GM10248 (cell line): ENCODE measurements around the gene RAB1B.

Experiments used
- CTCF ChIA-PET: fragments of 300-600 bp; sonication (Branson Sonifier 250); formaldehyde crosslinking; extraction: SDS; loops from one replicate; lab custom pipeline; 2021; ENCODE audit warnings: antibody characterized with exemption; lab: Yijun Ruan, JAX
- POLR2A ChIA-PET: fragments of 350-650 bp; sonication (Branson Sonifier 250); formaldehyde crosslinking; extraction: SDS; loops from one replicate; lab custom pipeline; 2020; ENCODE audit warnings: antibody characterized with exemption; lab: Yijun Ruan, JAX
- DNase-seq: peaks from one replicate; pipeline ENCODE4 v3.0.0; 2012; ENCODE audit errors: extremely low spot score
- CTCF ChIP-seq: IDR thresholded peaks from 2 replicates; pipeline ENCODE4 v1.5.1; 2012; ENCODE audit warnings: mild to moderate bottlenecking, low read depth; ENCODE audit errors: extremely low read depth, missing control alignments, control extremely low read depth

The RAB1B gene

GRCh38 chr11:66237867-66238266 lies 30.6 kb upstream of the RAB1B start:
- DNase-seq = no peak
- CTCF ChIA-PET = interaction anchor here (6.5 kb wide), 1 partner anchor 16 kb away, joined by 49 read pairs; no protein-coding TSS in a partner anchor
- TF ChIP-seq CTCF = no peak
- POLR2A ChIA-PET = no interaction called here

- TF ChIP-seq CTCF = no peak
- POLR2A ChIA-PET = no interaction called here
- CTCF ChIA-PET = interaction anchor here (1.4 to 6.5 kb wide), 2 partner anchors 17 kb away, joined by 5 to 49 read pairs; no protein-coding TSS in a partner anchor
- no peak for DNase-seq
These were observed 29.5 kb upstream of the RAB1B start for GRCh38 chr11:66238786-66239413.

- ChIA-PET CTCF (interaction anchor here (1.4 kb wide), 1 partner anchor 17 kb away, joined by 5 read pairs; no protein-coding TSS in a partner anchor), POLR2A (no interaction called here)
- no peak for DNase-seq
- no peak for TF ChIP-seq CTCF
These were observed 28.9 kb upstream of the RAB1B start for GRCh38 chr11:66239511-66239910.

GRCh38 chr11:66239998-66240780 lies 28.2 kb upstream of the RAB1B start:
- TF ChIP-seq CTCF = no peak
- DNase-seq = no peak
- ChIA-PET POLR2A (no interaction called here), CTCF (interaction anchor here (1.2 to 3.6 kb wide), 4 partner anchors 11 to 43 kb away, joined by 5 to 18 read pairs (median 6); no protein-coding TSS in a partner anchor)

- no peak for DNase-seq
- CTCF ChIA-PET = interaction anchor here (1.2 to 3.6 kb wide), 3 partner anchors 11 to 42 kb away, joined by 5 to 18 read pairs (median 7); no protein-coding TSS in a partner anchor
- no peak for TF ChIP-seq CTCF
- POLR2A ChIA-PET = no interaction called here
These were observed 27.7 kb upstream of the RAB1B start for GRCh38 chr11:66240781-66241136.

GRCh38 chr11:66242095-66242765 lies 26.2 kb upstream of the RAB1B start:
- no peak for DNase-seq
- POLR2A ChIA-PET = no interaction called here
- no peak for TF ChIP-seq CTCF
- CTCF ChIA-PET = interaction anchor here (1.9 to 3.6 kb wide), 2 partner anchors 9 to 20 kb away, joined by 5 to 18 read pairs; no protein-coding TSS in a partner anchor
